NCI-H2196 treated with DMSO at 0.1 percent for 48 hours (cell line): ENCODE measurements around the gene TM7SF3.
"Not testable (repeated sequence)": the region's sequence is repeated elsewhere in the genome, so short reads cannot be mapped to it uniquely, and the experiment has no call there.

Experiments used
- DNase-seq: peaks from one replicate; lab custom pipeline; 2025; ENCODE audit not compliant: unreplicated experiment; lab: John Stamatoyannopoulos, UW

The TM7SF3 gene

GRCh38 chr12:26987634-26988424 lies 26.4 kb downstream of the TM7SF3 start:
- DNase-seq: peak; percentile 53

GRCh38 chr12:26982866-26983265 lies 31.3 kb downstream of the TM7SF3 start:
- DNase-seq: no peak

- DNase-seq: no peak
Observed at GRCh38 chr12:26979733-26980132, 34.5 kb downstream of the TM7SF3 start.

GRCh38 chr12:26978801-26979200 lies 35.4 kb downstream of the TM7SF3 start:
- DNase-seq: no peak

- DNase-seq: no peak
Observed at GRCh38 chr12:26976687-26977086, 37.5 kb downstream of the TM7SF3 start.

GRCh38 chr12:26971963-26972362 lies 42.2 kb downstream of the TM7SF3 start:
- DNase-seq: no peak

GRCh38 chr12:26970136-26970535 lies 44.0 kb downstream of the TM7SF3 start:
- no peak for DNase-seq

GRCh38 chr12:26966842-26967241 lies 47.3 kb downstream of the TM7SF3 start:
- DNase-seq: no peak

- no peak for DNase-seq
Observed at GRCh38 chr12:26963413-26963812, 50.8 kb downstream of the TM7SF3 start.

GRCh38 chr12:26961803-26962202 lies 52.4 kb downstream of the TM7SF3 start:
- no peak for DNase-seq

GRCh38 chr12:26961391-26961790 lies 52.8 kb downstream of the TM7SF3 start:
- DNase-seq: not testable (repeated sequence)

- DNase-seq: no peak
Observed at GRCh38 chr12:26954027-26954426, 60.2 kb downstream of the TM7SF3 start.

- no peak for DNase-seq
Observed at GRCh38 chr12:26953447-26953846, 60.7 kb downstream of the TM7SF3 start.

- DNase-seq: no peak
Observed at GRCh38 chr12:26948309-26948708, 65.9 kb downstream of the TM7SF3 start.

- no peak for DNase-seq
Observed at GRCh38 chr12:26941215-26941594, 73.0 kb downstream of the TM7SF3 start.

- DNase-seq: no peak
Observed at GRCh38 chr12:26940516-26941214, 73.5 kb downstream of the TM7SF3 start.

- no peak for DNase-seq
Observed at GRCh38 chr12:26939953-26940352, 74.2 kb downstream of the TM7SF3 start.

- DNase-seq: no peak
Observed at GRCh38 chr12:26939192-26939832, 74.9 kb downstream of the TM7SF3 start.

GRCh38 chr12:26938701-26939062 lies 75.5 kb downstream of the TM7SF3 start:
- DNase-seq: no peak

- peak; percentile 100 for DNase-seq
Observed at GRCh38 chr12:26937863-26938700, 76.1 kb downstream of the TM7SF3 start, which contains the start of the genes FGFR1OP2 and INTS13. TSS of gene FGFR1OP2 (plus strand) at chr12:26938470. CDS start at chr12:26954159, 15,689 bp downstream. TSS of gene INTS13 (minus strand) at chr12:26937981. CDS start at chr12:26936803, 1,178 bp downstream.

- no peak for DNase-seq
Observed at GRCh38 chr12:26937443-26937862, 76.7 kb downstream of the TM7SF3 start.
